Gastrocnemius medialis (tissue), 4 donors: ENCODE measurements around the gene GNAI2. TPM values are rescaled to one million over a fixed set of nuclear protein-coding genes. Genes with fewer than 3 reads are reported as not detected.
"Not testable (repeated sequence)": the region's sequence is repeated elsewhere in the genome, so short reads cannot be mapped to it uniquely, and the experiment has no call there.

Source experiments
- ATAC-seq, 2 donors: fragments of 150-250 bp; one replicate each; pipeline ENCODE4 v1.9.1; 2016
- DNase-seq, 2 donors: peaks; one replicate each; pipeline ENCODE4 v3.0.0-alpha.2; 2019
- H3K27ac ChIP-seq, 4 donors: fragments of 200-600 bp; sonication (generic); 1 replicate in 1 of 4; 2 replicates in 3 of 4; pipeline ENCODE4 v1.5.1; 2016 to 2018; ENCODE audit warnings: mild to moderate bottlenecking in 2 of 4, moderate library complexity in 1 of 4
- H3K27me3 ChIP-seq, 3 donors: fragments of 200-600 bp; sonication (generic) in 2 of 3; 1 replicate in 1 of 3; 2 replicates in 2 of 3; pipeline versions ENCODE4 v1.5.1 to v1.6.0; 2016 to 2019; ENCODE audit warnings: mild to moderate bottlenecking in 1 of 3, moderate library complexity in 1 of 3
- H3K36me3 ChIP-seq, 2 donors: fragments of 200-600 bp; sonication (generic) in 1 of 2; one replicate each; pipeline ENCODE4 v1.5.1; 2017 to 2018
- H3K4me1 ChIP-seq, 2 donors: fragments of 200-600 bp; sonication (generic) in 1 of 2; one replicate each; pipeline ENCODE4 v1.5.1; 2016 to 2017; ENCODE audit warnings: mild to moderate bottlenecking in 2 of 2
- H3K4me3 ChIP-seq, 4 donors: fragments of 200-600 bp; sonication (generic) in 3 of 4; 1 replicate in 1 of 4; 2 replicates in 3 of 4; pipeline ENCODE4 v1.5.1; 2016 to 2019; ENCODE audit warnings: mild to moderate bottlenecking in 2 of 4
- H3K9me3 ChIP-seq, 3 donors: fragments of 200-600 bp; sonication (generic) in 2 of 3; 1 replicate in 1 of 3; 2 replicates in 2 of 3; pipeline ENCODE4 v1.5.1; 2016 to 2019
- POLR2A ChIP-seq, 2 donors: fragments of 450-650 bp; IDR thresholded peaks; one replicate each; pipeline ENCODE4 v1.6.1; 2017; ENCODE audit warnings: antibody characterized with exemption in 2 of 2, mild to moderate bottlenecking in 2 of 2, moderate library complexity in 2 of 2
- in situ Hi-C, 4 donors: fragments of 200-750 bp; cut with MboI; loops; one replicate each; pipeline versions ENCODE4 v1.15.0 to v1.8.0; 2017; ENCODE audit warnings: low sequenced_read_pairs in 4 of 4
- intact Hi-C: fragments of 100-400 bp; cut with DNase I; formaldehyde crosslinking; loops from one replicate; pipeline ENCODE4 v1.15.1; 2023; ENCODE audit warnings: low total_unique reads
- total RNA-seq, 4 donors: library from RNA; depleted of rRNA; stranded (reverse); fragments of >200 nt; gene quantifications; one replicate each; pipeline versions ENCODE4 v1.1.0 to v1.2.3, GENCODE V29; 2016
- TF ChIP-seq, protein P1 (sequence below), 5 experiments: fragments of 450-650 bp in 3 of 5; fragments of 200-600 bp in 2 of 5; sonication (generic) in 2 of 5; IDR thresholded peaks in 4 of 5; conservative IDR thresholded peaks in 1 of 5; 1 replicate in 4 of 5; 2 replicates in 1 of 5; pipeline ENCODE4 v1.5.1; 2016 to 2019; ENCODE audit warnings: antibody characterized with exemption in 5 of 5, mild to moderate bottlenecking in 3 of 5, moderate library complexity in 3 of 5

GNAI2 gene
- total RNA-seq, 4 donors from 2014 or later: 26.7 to 67.8 (median 39.8) TPM

DNA sequence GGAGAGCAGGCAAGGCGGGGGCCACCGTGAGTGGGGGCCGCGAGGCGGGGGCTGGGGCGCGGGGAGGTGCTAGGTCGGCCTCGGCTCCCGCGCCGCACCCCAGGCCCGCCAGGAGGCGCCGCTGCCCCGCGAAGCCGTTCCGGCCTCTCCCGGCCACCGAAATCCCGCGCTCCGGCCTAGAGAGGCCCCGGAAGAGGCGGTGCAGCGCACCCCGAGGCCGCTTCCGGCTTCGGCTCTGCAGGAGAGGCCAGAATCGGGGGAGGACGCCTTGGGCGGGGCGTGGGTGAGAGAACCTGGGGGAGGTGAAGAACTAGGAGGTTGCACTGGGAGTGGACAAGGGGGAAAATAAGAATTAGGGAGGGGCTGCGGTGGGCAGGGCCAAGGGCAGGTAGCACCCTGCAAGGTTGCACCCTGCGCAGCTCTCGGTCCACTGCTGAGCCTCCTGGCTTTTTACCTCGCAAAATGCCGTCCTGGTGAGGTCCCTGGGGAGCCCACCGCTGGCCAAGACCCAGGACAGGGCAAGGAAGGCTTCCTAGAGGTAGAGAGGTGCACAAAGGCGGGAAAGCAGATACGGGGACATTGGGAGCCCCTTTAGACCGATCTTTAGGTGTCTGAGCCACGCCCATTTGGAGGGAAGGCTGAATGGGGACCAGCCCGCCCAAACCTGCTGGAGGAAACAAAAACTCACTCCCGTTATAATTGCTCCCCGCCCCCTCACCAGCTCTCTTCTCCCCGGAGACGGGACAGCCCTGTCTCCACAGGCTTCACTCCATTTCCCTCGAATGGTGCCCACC is 8.4 kb upstream of the GNAI2 start:
- in situ Hi-C loops (loop anchor here in 2 of 4 donors (5.0 to 10.0 kb wide), 2 partner anchors 45 to 47 kb away; partner anchors contain the start of gene LSMEM2 (in 1 of the 2)), intact Hi-C loops (loop anchor here (1.0 to 2.0 kb wide), 4 partner anchors 11 to 107 kb away; no protein-coding TSS in a partner anchor)
- H3K4me1 ChIP-seq: peaks cover 13 to 21% of the 10 kb centered on the region in 2 donors
- H3K27me3 ChIP-seq: no peaks in the 10 kb centered on the region
- DNase-seq (peak; percentile 78 to 85), ATAC-seq (peak; percentile 85 to 87)
- H3K4me3 ChIP-seq: peak overlapping the region; percentile 70 to 80 (median 70)
- H3K36me3 ChIP-seq: no peaks in the 10 kb centered on the region
- peak; percentile 7 to 24 for TF ChIP-seq POLR2A (IDR thresholded peaks at IDR 0.05)
- TF ChIP-seq, protein P1, sequence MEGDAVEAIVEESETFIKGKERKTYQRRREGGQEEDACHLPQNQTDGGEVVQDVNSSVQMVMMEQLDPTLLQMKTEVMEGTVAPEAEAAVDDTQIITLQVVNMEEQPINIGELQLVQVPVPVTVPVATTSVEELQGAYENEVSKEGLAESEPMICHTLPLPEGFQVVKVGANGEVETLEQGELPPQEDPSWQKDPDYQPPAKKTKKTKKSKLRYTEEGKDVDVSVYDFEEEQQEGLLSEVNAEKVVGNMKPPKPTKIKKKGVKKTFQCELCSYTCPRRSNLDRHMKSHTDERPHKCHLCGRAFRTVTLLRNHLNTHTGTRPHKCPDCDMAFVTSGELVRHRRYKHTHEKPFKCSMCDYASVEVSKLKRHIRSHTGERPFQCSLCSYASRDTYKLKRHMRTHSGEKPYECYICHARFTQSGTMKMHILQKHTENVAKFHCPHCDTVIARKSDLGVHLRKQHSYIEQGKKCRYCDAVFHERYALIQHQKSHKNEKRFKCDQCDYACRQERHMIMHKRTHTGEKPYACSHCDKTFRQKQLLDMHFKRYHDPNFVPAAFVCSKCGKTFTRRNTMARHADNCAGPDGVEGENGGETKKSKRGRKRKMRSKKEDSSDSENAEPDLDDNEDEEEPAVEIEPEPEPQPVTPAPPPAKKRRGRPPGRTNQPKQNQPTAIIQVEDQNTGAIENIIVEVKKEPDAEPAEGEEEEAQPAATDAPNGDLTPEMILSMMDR (IDR thresholded peaks at IDR 0.05 in 4 of 5, conservative IDR thresholded peaks at IDR 0.05 in 1 of 5): peak; percentile 77 to 98 (median 93)
- H3K27ac ChIP-seq: peak overlapping the region; percentile 64 to 74 (median 66)
- no peaks in the 10 kb centered on the region for H3K9me3 ChIP-seq

DNA sequence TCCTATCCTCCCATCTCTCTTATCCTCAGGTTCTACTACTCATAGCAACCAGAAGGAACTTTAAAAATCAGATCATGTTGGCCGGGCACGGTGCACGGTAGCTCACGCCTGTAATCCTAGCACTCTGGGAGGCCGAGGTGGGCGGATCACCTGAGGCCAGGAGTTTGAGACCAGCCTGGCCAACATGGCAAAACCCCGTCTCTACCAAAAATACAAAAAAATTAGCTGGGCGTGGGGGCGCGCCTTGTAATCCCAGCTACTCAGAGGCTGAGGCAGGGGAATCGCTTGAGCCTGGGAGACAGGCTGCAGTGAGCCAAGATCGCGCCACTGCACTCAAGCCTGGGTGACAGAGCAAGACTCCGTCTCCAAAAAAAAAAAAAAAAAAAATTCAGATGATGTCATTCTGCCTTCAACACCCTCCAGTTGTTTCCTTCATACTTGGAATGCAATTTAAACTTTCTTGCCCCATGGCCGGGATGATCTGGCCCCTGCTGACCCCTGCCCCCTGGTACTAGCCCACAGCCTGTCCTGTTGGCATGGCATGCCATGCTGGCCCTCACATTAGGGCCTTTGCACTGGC is 7.7 kb upstream of the GNAI2 start:
- H3K27me3 ChIP-seq, ATAC-seq, H3K36me3 ChIP-seq, DNase-seq, H3K9me3 ChIP-seq, intact Hi-C loops: not testable (repeated sequence)
- H3K27ac ChIP-seq: peak overlapping the region in 3 of 4 donors; percentile 64 to 74 (median 65)
- H3K4me3 ChIP-seq: peak overlapping the region; percentile 70 to 80 (median 70)
- in situ Hi-C loops: loop anchor here in 2 of 4 donors (5.0 to 10.0 kb wide), 2 partner anchors 44 to 47 kb away; partner anchors contain the start of gene LSMEM2 (in 1 of the 2)
- peaks cover 13 to 21% of the 10 kb centered on the region in 2 donors for H3K4me1 ChIP-seq

DNA sequence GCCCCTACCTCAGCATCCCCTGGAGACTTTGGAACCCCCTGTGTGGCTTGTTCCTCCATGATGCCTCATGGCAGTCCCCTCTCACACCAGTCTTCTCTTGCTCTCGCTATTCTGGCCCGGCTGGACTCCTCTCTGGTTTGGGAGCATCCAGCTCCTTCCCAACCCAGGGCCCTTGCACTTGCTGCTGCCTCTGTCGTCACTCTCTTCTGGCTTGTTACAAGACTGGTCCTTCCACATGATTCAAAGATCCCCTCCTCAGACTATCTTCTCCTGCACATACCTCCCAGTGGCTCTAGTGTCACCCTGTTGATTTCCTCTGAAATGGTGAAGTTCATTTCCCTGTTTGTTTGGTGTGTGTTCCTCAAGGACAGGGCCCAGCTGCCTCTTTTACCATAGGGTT is 6.5 kb upstream of the GNAI2 start:
- Histone ChIP-seq H3K27me3 (no peaks in the 10 kb centered on the region), H3K27ac (no peak overlapping the region), H3K36me3 (no peaks in the 10 kb centered on the region), H3K4me1 (peaks cover 13 to 21% of the 10 kb centered on the region in 2 donors), H3K9me3 (no peaks in the 10 kb centered on the region), H3K4me3 (no peak overlapping the region)
- in situ Hi-C loops: loop anchor here in 2 of 4 donors (5.0 to 10.0 kb wide), 2 partner anchors 43 to 45 kb away; partner anchors contain the start of gene LSMEM2 (in 1 of the 2)
- intact Hi-C loops: no loop called here
- TF ChIP-seq POLR2A (IDR thresholded peaks at IDR 0.05): no peak
- TF ChIP-seq, protein P1 (IDR thresholded peaks at IDR 0.05 in 4 of 5, conservative IDR thresholded peaks at IDR 0.05 in 1 of 5): no peak
- DNase-seq: no peak
- ATAC-seq: no peak

DNA sequence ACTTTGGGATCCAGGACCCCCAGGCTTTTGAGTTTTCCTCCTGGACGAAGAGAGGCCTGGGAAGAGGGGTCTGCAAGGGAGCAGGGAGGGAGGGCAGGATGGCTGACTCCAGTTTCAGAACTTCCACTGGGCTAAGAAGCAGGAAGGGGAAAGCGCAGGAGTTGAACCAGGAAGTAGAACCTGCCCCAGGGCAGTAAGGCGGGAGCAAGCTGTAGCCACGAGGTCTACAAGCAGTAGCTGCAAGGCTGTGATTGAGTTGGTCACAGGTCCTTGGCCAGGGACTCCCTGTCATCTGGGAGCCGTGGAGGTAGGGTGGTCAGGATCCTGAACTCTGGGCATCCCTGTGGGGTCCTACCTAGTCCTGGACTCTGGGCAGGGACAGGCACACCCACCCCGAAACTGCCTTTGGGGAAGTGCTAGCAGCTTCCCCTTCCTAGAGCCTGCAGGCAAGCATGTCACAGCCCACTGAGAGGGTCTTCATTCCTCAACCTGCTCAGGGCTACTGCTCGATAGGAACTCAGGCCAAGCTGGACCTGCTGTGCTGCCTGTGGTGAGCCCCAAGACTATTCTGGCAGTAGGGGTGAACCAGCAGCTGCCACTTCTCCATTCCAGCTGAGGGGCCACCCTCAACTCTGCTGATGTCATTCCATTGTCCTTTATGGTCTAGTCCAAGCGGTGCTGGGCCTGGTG is 5.8 kb upstream of the GNAI2 start:
- H3K4me3 ChIP-seq: no peak overlapping the region
- intact Hi-C loops (no loop called here), in situ Hi-C loops (no loop called here)
- H3K27ac ChIP-seq: no peak overlapping the region
- DNase-seq (no peak), ATAC-seq (no peak)
- H3K36me3 ChIP-seq: no peaks in the 10 kb centered on the region
- no peaks in the 10 kb centered on the region for H3K9me3 ChIP-seq
- no peaks in the 10 kb centered on the region for H3K27me3 ChIP-seq
- peaks cover 18 to 22% of the 10 kb centered on the region in 2 donors for H3K4me1 ChIP-seq
- TF ChIP-seq, protein P1 (IDR thresholded peaks at IDR 0.05 in 4 of 5, conservative IDR thresholded peaks at IDR 0.05 in 1 of 5): no peak
- no peak for TF ChIP-seq POLR2A (IDR thresholded peaks at IDR 0.05)
